DND-41 (cell line): ENCODE results near the gene TMA7B.

Source experiments
- EZH2 ChIP-seq: IDR thresholded peaks from 3 replicates; pipeline ENCODE4 v1.6.1; 2012; ENCODE audit warnings: borderline replicate concordance, low read depth, mild to moderate bottlenecking, moderate library complexity, low read length, inconsistent platforms; ENCODE audit not compliant: severe bottlenecking
- TF ChIP-seq, protein P1 (sequence below): IDR thresholded peaks from 2 replicates; pipeline ENCODE4 v1.5.1; 2012; ENCODE audit warnings: borderline replicate concordance, low read length, moderate library complexity, mild to moderate bottlenecking; ENCODE audit not compliant: poor library complexity, severe bottlenecking; ENCODE audit errors: extremely low read depth

GRCh38 chr22:39953101-39953500, 7.1 kb upstream of the TMA7B start:
- TF ChIP-seq, protein P1, sequence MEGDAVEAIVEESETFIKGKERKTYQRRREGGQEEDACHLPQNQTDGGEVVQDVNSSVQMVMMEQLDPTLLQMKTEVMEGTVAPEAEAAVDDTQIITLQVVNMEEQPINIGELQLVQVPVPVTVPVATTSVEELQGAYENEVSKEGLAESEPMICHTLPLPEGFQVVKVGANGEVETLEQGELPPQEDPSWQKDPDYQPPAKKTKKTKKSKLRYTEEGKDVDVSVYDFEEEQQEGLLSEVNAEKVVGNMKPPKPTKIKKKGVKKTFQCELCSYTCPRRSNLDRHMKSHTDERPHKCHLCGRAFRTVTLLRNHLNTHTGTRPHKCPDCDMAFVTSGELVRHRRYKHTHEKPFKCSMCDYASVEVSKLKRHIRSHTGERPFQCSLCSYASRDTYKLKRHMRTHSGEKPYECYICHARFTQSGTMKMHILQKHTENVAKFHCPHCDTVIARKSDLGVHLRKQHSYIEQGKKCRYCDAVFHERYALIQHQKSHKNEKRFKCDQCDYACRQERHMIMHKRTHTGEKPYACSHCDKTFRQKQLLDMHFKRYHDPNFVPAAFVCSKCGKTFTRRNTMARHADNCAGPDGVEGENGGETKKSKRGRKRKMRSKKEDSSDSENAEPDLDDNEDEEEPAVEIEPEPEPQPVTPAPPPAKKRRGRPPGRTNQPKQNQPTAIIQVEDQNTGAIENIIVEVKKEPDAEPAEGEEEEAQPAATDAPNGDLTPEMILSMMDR, result no peak
- TF ChIP-seq EZH2, result no peak
